K562 (cell line): ENCODE measurements around the gene DNAH9. TPM values are rescaled to one million over a fixed set of nuclear protein-coding genes. Genes with fewer than 3 reads are reported as not detected.

Experiments used
- ATAC-seq: fragments of 200-7000 bp; cut with Tn5 transposase; 3 replicates; pipeline ENCODE4 v1.9.1; 2020; ENCODE audit warnings: moderate library complexity
- BruUV-seq: library from RNA; stranded (reverse); fragments of 400-500 nt; replicated peaks from 2 replicates; lab custom pipeline; 2021; lab: Mats Ljungman, UMichigan
- CTCF ChIA-PET: fragments of 300-600 bp; formaldehyde crosslinking; extraction: SDS; loops from one replicate; lab custom pipeline; 2021; ENCODE audit warnings: low intra/inter-chr PET ratio; lab: Yijun Ruan, JAX
- POLR2A ChIA-PET: fragments of 300-600, 350-650 bp; sonication (Branson Sonifier 250); formaldehyde crosslinking; extraction: SDS; loops from one replicate; lab custom pipeline; 2021; ENCODE audit warnings: antibody characterized with exemption, inconsistent platforms; lab: Yijun Ruan, JAX
- DNase-seq, 4 experiments: peaks; one replicate each; pipeline versions ENCODE4 v3.0.0 to v3.0.0-alpha.2; 2011 to 2018; ENCODE audit warnings: low spot score in 3 of 4, mixed read lengths in 3 of 4; ENCODE audit errors: extremely low read depth in 1 of 4
- FAIRE-seq: peaks from 2 replicates; lab custom pipeline; 2011; peaks lifted over from hg19 to GRCh38; lab: Jason Lieb, UNC
- H2AFZ ChIP-seq: 2 replicates; pipeline ENCODE4 v1.6.0; 2011; ENCODE audit warnings: low read depth, low read length, control low read depth, inconsistent platforms
- H3K27ac ChIP-seq: fragments of 200-600 bp; 3 replicates; pipeline ENCODE4 v1.8.0; 2011; ENCODE audit warnings: low read depth, mild to moderate bottlenecking, control low read depth, inconsistent platforms, low read length, moderate library complexity, mixed read lengths; ENCODE audit errors: extremely low read depth
- H3K27me3 ChIP-seq, 2 experiments: fragments of 300-600 bp in 1 of 2; 2 replicates in 1 of 2; 3 replicates in 1 of 2; pipeline versions ENCODE4 v1.6.0 to v1.8.0; 2011; ENCODE audit warnings: inconsistent platforms in 2 of 2, low read length in 2 of 2, mild to moderate bottlenecking in 1 of 2, mixed read lengths in 1 of 2, moderate library complexity in 1 of 2; ENCODE audit not compliant: control insufficient read depth in 2 of 2, insufficient read depth in 2 of 2
- H3K36me3 ChIP-seq: fragments of 300-600 bp; 3 replicates; pipeline ENCODE4 v1.8.0; 2011; ENCODE audit warnings: mild to moderate bottlenecking, low read length, inconsistent platforms; ENCODE audit not compliant: control insufficient read depth, insufficient read depth
- H3K4me1 ChIP-seq, 2 experiments: fragments of 200-600 bp in 1 of 2; replicated peaks in 1 of 2; 2 replicates in 1 of 2; 3 replicates in 1 of 2; pipeline versions ENCODE4 v1.5.1 to v1.8.0; 2011; ENCODE audit warnings: inconsistent platforms in 2 of 2, low read length in 2 of 2, mild to moderate bottlenecking in 1 of 2, mixed read lengths in 1 of 2, moderate library complexity in 1 of 2; ENCODE audit not compliant: control insufficient read depth in 2 of 2, insufficient read depth in 2 of 2
- H3K4me2 ChIP-seq: 2 replicates; pipeline ENCODE4 v1.6.1; 2011; ENCODE audit warnings: low read length, control low read depth, inconsistent platforms, mixed read lengths; ENCODE audit not compliant: insufficient read depth
- H3K4me3 ChIP-seq: fragments of 200-600 bp; sonication (generic), shearing (Covaris generic); 2 replicates; pipeline ENCODE4 v1.5.1; 2016; ENCODE audit warnings: control low read depth, inconsistent platforms
- H3K79me2 ChIP-seq: fragments of 200-600 bp; 3 replicates; pipeline ENCODE4 v1.8.0; 2011; ENCODE audit warnings: low read length, inconsistent platforms; ENCODE audit not compliant: control insufficient read depth, insufficient read depth
- H3K9ac ChIP-seq, 2 experiments: 2 replicates each; pipeline versions ENCODE4 v1.6.0 to v1.6.1; 2011; ENCODE audit warnings: low read depth in 2 of 2, low read length in 2 of 2, control low read depth in 1 of 2, inconsistent platforms in 1 of 2, mild to moderate bottlenecking in 1 of 2, mixed read lengths in 1 of 2; ENCODE audit not compliant: insufficient read depth in 1 of 2
- H3K9me1 ChIP-seq: one replicate; pipeline ENCODE4 v1.6.0; 2011; ENCODE audit warnings: inconsistent platforms, mild to moderate bottlenecking, low read length, moderate library complexity; ENCODE audit not compliant: control insufficient read depth, insufficient read depth
- H3K9me3 ChIP-seq: replicated peaks from 2 replicates; pipeline ENCODE4 v1.5.1; 2011; ENCODE audit warnings: low read depth, low read length, inconsistent platforms; ENCODE audit not compliant: control insufficient read depth, insufficient read depth
- H4K20me1 ChIP-seq: replicated peaks from 2 replicates; pipeline ENCODE4 v1.6.1; 2011; ENCODE audit warnings: low read length, inconsistent platforms, mixed read lengths; ENCODE audit not compliant: control insufficient read depth, insufficient read depth
- DPF2 ChIP-seq: fragments of 450-650 bp; IDR thresholded peaks from 2 replicates; pipeline ENCODE4 v1.6.1; 2016
- EHMT2 ChIP-seq: fragments of 450-650 bp; IDR thresholded peaks from 2 replicates; pipeline ENCODE4 v1.6.1; 2018; ENCODE audit warnings: antibody characterized with exemption
- KAT8 ChIP-seq: fragments of 450-650 bp; IDR thresholded peaks from 2 replicates; pipeline ENCODE4 v1.6.1; 2016; ENCODE audit warnings: low read depth, mild to moderate bottlenecking
- KDM2B ChIP-seq: fragments of 250-450 bp; sonication (Bioruptor Pico); IDR thresholded peaks from 2 replicates; pipeline ENCODE4 v1.8.0; 2021; ENCODE audit warnings: mild to moderate bottlenecking, moderate library complexity
- POLR2A ChIP-seq: fragments of 450-650 bp; conservative IDR thresholded peaks from 2 replicates; pipeline ENCODE4 v1.6.1; 2016
- SIN3B ChIP-seq: fragments of 450-650 bp; IDR thresholded peaks from 2 replicates; pipeline ENCODE4 v1.6.1; 2017; ENCODE audit warnings: low read depth, mild to moderate bottlenecking, moderate library complexity
- SMAD2 ChIP-seq: fragments of 150-350 bp; IDR thresholded peaks from 2 replicates; pipeline ENCODE4 v1.6.1; 2014; ENCODE audit warnings: low read depth, mild to moderate bottlenecking, low read length
- SPI1 ChIP-seq: IDR thresholded peaks from 2 replicates; pipeline ENCODE4 v1.6.1; 2011; ENCODE audit warnings: low read depth, low read length, control low read depth, borderline replicate concordance
- TBL1XR1 ChIP-seq, 2 experiments: IDR thresholded peaks; 2 replicates each; pipeline ENCODE4 v1.6.1; 2012; ENCODE audit warnings: improper control_type of control experiment in 2 of 2, low read length in 2 of 2, mild to moderate bottlenecking in 1 of 2
- TEAD4 ChIP-seq, 2 experiments: sonication (generic) in 1 of 2; formaldehyde crosslinking in 1 of 2; IDR thresholded peaks; 2 replicates each; pipeline versions ENCODE4 v1.6.1 to v1.8.0; 2012 to 2022; ENCODE audit warnings: borderline replicate concordance in 1 of 2, inconsistent platforms in 1 of 2, low read length in 1 of 2, mild to moderate bottlenecking in 1 of 2, missing genetic modification reagents in 1 of 2
- ZFPM2 ChIP-seq: fragments of 250-450 bp; sonication (Bioruptor Pico); IDR thresholded peaks from 2 replicates; pipeline ENCODE4 v1.5.1; 2022; ENCODE audit warnings: mild to moderate bottlenecking
- WGBS: fragments of 100-300 bp; shearing (Covaris generic); methylation state at CpG from one replicate; pipeline ENCODE4 v1.1.6; 2016; ENCODE audit warnings: low coverage, mixed read lengths; ENCODE audit not compliant: insufficient coverage; ENCODE audit errors: missing lambda C conversion rate; 5-methylcytosine and 5-hydroxymethylcytosine counted together
- in situ Hi-C: fragments of 300-500 bp; cut with MboI; formaldehyde crosslinking; loops from 4 replicates; pipeline ENCODE4 v1.15.0; 2018; ENCODE audit warnings: inconsistent platforms, mixed read lengths
- intact Hi-C: fragments of 100-400 bp; cut with micrococcal nuclease; formaldehyde crosslinking; loops from 2 replicates; pipeline ENCODE4 v1.14.2; 2022
- polyA plus RNA-seq, 8 experiments: library from polyadenylated mRNA; depleted of rRNA in 4 of 8; stranded (reverse) in 5 of 8; unstranded in 3 of 8; fragments of >200 nt; fragmentation: Nextera tagmentation in 2 of 8; fragmentation: Illumina TruSeq in 1 of 8; extraction: Ambion mirVana in 2 of 8; extraction: Trizol in 1 of 8; gene quantifications; 2 replicates each; pipeline versions ENCODE4 v1.2.1 to v1.2.3, GENCODE V29; 2011 to 2014; ENCODE audit warnings: inconsistent platforms in 1 of 8, missing spikeins in 1 of 8
- total RNA-seq, 7 experiments: library from RNA; depleted of rRNA in 6 of 7; stranded (reverse); fragments of >200 nt in 6 of 7; fragmentation: Illumina TruSeq in 2 of 7; extraction: Trizol in 2 of 7; gene quantifications; 2 replicates each; pipeline versions ENCODE4 v1.2.1 to v1.2.3, GENCODE V29; 2011 to 2021; ENCODE audit warnings: low replicate concordance in 1 of 7
- TF ChIP-seq, protein P1 (sequence below): IDR thresholded peaks from 2 replicates; pipeline ENCODE4 v1.6.1; 2011; ENCODE audit warnings: borderline replicate concordance, low read depth, mild to moderate bottlenecking, moderate library complexity, low read length; ENCODE audit not compliant: insufficient read depth, poor library complexity, severe bottlenecking
- TF ChIP-seq, protein P2 (sequence below), 2 experiments: fragments of 450-650 bp; IDR thresholded peaks; 2 replicates each; pipeline ENCODE4 v1.6.1; 2018; ENCODE audit warnings: mild to moderate bottlenecking in 2 of 2, low read depth in 1 of 2; ENCODE audit not compliant: partially characterized antibody in 2 of 2

Gene DNAH9
- total and polyA plus RNA-seq, 9 of the 15 experiments (the other 6 are each of a cell fraction or from before 2014, with no cell fraction given), result not detected

GRCh38 chr17:11797803-11798202 lies 199.5 kb downstream of the DNAH9 start (continued):
- TF ChIP-seq, protein P1, sequence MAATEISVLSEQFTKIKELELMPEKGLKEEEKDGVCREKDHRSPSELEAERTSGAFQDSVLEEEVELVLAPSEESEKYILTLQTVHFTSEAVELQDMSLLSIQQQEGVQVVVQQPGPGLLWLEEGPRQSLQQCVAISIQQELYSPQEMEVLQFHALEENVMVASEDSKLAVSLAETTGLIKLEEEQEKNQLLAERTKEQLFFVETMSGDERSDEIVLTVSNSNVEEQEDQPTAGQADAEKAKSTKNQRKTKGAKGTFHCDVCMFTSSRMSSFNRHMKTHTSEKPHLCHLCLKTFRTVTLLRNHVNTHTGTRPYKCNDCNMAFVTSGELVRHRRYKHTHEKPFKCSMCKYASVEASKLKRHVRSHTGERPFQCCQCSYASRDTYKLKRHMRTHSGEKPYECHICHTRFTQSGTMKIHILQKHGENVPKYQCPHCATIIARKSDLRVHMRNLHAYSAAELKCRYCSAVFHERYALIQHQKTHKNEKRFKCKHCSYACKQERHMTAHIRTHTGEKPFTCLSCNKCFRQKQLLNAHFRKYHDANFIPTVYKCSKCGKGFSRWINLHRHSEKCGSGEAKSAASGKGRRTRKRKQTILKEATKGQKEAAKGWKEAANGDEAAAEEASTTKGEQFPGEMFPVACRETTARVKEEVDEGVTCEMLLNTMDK, result peak; percentile 86
- TF ChIP-seq EHMT2 (0 out of 2 replicates have a peak, but pooled peaks have one; percentile 44), TEAD4 (IDR thresholded peaks at IDR 0.05; ENCODE audit: low read length) (peak; percentile 40; the same call in 1 of the 2 replicates), TEAD4 (CRISPR knock-in tag; IDR thresholded peaks at IDR 0.05; ENCODE audit: borderline replicate concordance) (no peak), POLR2A (no peak), SIN3B (no peak), SPI1 (0 out of 2 replicates have a peak, but pooled peaks have one; percentile 10), TBL1XR1 (IDR thresholded peaks at IDR 0.05; ENCODE audit: low read length in 2 of 2) (no peak), KAT8 (0 out of 2 replicates have a peak, but pooled peaks have one; percentile 51)
- TF ChIP-seq, all 486 proteins: peak for 10

- TF ChIP-seq KDM2B (CRISPR knock-in tag) (no peak), EHMT2 (no peak), ZFPM2 (CRISPR knock-in tag) (no peak), SMAD2 (no peak), DPF2 (no peak)
- TF ChIP-seq, protein P2, sequence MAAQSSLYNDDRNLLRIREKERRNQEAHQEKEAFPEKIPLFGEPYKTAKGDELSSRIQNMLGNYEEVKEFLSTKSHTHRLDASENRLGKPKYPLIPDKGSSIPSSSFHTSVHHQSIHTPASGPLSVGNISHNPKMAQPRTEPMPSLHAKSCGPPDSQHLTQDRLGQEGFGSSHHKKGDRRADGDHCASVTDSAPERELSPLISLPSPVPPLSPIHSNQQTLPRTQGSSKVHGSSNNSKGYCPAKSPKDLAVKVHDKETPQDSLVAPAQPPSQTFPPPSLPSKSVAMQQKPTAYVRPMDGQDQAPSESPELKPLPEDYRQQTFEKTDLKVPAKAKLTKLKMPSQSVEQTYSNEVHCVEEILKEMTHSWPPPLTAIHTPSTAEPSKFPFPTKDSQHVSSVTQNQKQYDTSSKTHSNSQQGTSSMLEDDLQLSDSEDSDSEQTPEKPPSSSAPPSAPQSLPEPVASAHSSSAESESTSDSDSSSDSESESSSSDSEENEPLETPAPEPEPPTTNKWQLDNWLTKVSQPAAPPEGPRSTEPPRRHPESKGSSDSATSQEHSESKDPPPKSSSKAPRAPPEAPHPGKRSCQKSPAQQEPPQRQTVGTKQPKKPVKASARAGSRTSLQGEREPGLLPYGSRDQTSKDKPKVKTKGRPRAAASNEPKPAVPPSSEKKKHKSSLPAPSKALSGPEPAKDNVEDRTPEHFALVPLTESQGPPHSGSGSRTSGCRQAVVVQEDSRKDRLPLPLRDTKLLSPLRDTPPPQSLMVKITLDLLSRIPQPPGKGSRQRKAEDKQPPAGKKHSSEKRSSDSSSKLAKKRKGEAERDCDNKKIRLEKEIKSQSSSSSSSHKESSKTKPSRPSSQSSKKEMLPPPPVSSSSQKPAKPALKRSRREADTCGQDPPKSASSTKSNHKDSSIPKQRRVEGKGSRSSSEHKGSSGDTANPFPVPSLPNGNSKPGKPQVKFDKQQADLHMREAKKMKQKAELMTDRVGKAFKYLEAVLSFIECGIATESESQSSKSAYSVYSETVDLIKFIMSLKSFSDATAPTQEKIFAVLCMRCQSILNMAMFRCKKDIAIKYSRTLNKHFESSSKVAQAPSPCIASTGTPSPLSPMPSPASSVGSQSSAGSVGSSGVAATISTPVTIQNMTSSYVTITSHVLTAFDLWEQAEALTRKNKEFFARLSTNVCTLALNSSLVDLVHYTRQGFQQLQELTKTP (IDR thresholded peaks at IDR 0.05; ENCODE audit: low read depth in 1 of 2, partially characterized antibody in 2 of 2), result no peak
- TF ChIP-seq, all 486 proteins: peak for 0
- H3K27ac ChIP-seq, result no peak overlapping the region
- H3K4me3 ChIP-seq, result no peak overlapping the region
- no peaks in the 10 kb centered on the region for H3K9me3 ChIP-seq
- no peaks in the 10 kb centered on the region for H4K20me1 ChIP-seq
- ChIA-PET CTCF (no interaction called here), POLR2A (interaction anchor here (0.6 kb wide), 1 partner anchor 50 kb away, joined by 3 read pairs; no protein-coding TSS in a partner anchor)
- no peaks in the 10 kb centered on the region for H3K4me1 ChIP-seq
- H3K4me2 ChIP-seq, result no peak overlapping the region
- no peak for ATAC-seq
- H3K79me2 ChIP-seq, result no peaks in the 10 kb centered on the region
- intact Hi-C loops (no loop called here), in situ Hi-C loops (no loop called here)
- DNase-seq, result no peak
- peaks cover 0 to 11% of the 10 kb centered on the region in 2 experiments; a peak in 2 of 5 replicates for H3K27me3 ChIP-seq
- H2AFZ ChIP-seq, result no peak overlapping the region
- no peaks in the 10 kb centered on the region for H3K36me3 ChIP-seq
- WGBS, result 6% methylated on average over 7 of the region's 9 CpGs
- no peak overlapping the region for H3K9ac ChIP-seq
- H3K9me1 ChIP-seq, result no peaks in the 10 kb centered on the region
- no peak for FAIRE-seq
- no TSS peak for BruUV-seq
These were observed 205.1 kb downstream of the DNAH9 start for GRCh38 chr17:11803231-11803969.
